K562 (cell line): ENCODE measurements around the gene F11R. TPM values are rescaled to one million over a fixed set of nuclear protein-coding genes. Genes with fewer than 3 reads are reported as not detected.

Experiments used
- ARID1B ChIP-seq: fragments of 450-650 bp; IDR thresholded peaks from 2 replicates; pipeline ENCODE4 v1.6.1; 2016; ENCODE audit warnings: antibody characterized with exemption, mild to moderate bottlenecking, inconsistent platforms
- BHLHE40 ChIP-seq: IDR thresholded peaks from 2 replicates; pipeline ENCODE4 v1.6.1; 2011; ENCODE audit warnings: low read length, improper control_type of control experiment
- CTBP1 ChIP-seq: fragments of 450-650 bp; IDR thresholded peaks from 2 replicates; pipeline ENCODE4 v1.6.1; 2016; ENCODE audit warnings: borderline replicate concordance
- CXXC5 ChIP-seq: fragments of 250-450 bp; sonication (Bioruptor Pico); IDR thresholded peaks from 2 replicates; pipeline ENCODE4 v1.8.0; 2022; ENCODE audit warnings: inconsistent platforms, mild to moderate bottlenecking, moderate library complexity
- KLF16 ChIP-seq: IDR thresholded peaks from 2 replicates; pipeline ENCODE4 v1.6.1; 2016; ENCODE audit warnings: antibody characterized with exemption
- RCOR1 ChIP-seq, 2 experiments: IDR thresholded peaks; 2 replicates each; pipeline ENCODE4 v1.6.1; 2012; ENCODE audit warnings: low read depth in 2 of 2, low read length in 2 of 2, borderline replicate concordance in 1 of 2, improper control_type of control experiment in 1 of 2
- SOX6 ChIP-seq: fragments of 450-650 bp; IDR thresholded peaks from 2 replicates; pipeline ENCODE4 v1.6.1; 2014; ENCODE audit warnings: mild to moderate bottlenecking
- SP1 ChIP-seq: sonication (generic); formaldehyde crosslinking; IDR thresholded peaks from 2 replicates; pipeline ENCODE4 v1.8.1; 2022; ENCODE audit warnings: mild to moderate bottlenecking, missing genetic modification reagents
- ZKSCAN8 ChIP-seq: fragments of 200-800 bp; sonication (Bioruptor generic); IDR thresholded peaks from 2 replicates; pipeline ENCODE4 v1.6.1; 2016; ENCODE audit warnings: missing genetic modification characterization, missing compliant biosample characterization
- ZNF175 ChIP-seq: fragments of 200-800 bp; sonication (Bioruptor generic); IDR thresholded peaks from 2 replicates; pipeline ENCODE4 v1.6.1; 2016; ENCODE audit warnings: low read depth, mild to moderate bottlenecking, missing genetic modification characterization, missing compliant biosample characterization
- ZNF589 ChIP-seq: fragments of 200-800 bp; sonication (Bioruptor generic); IDR thresholded peaks from 2 replicates; pipeline ENCODE4 v1.6.1; 2016; ENCODE audit warnings: low read depth, missing genetic modification characterization, missing compliant biosample characterization
- ZNF668 ChIP-seq: fragments of 250-450 bp; sonication (Bioruptor Pico); IDR thresholded peaks from 2 replicates; pipeline ENCODE4 v1.8.0; 2022; ENCODE audit warnings: mild to moderate bottlenecking, inconsistent platforms
- polyA plus RNA-seq, 8 experiments: library from polyadenylated mRNA; depleted of rRNA in 4 of 8; stranded (reverse) in 5 of 8; unstranded in 3 of 8; fragments of >200 nt; fragmentation: Nextera tagmentation in 2 of 8; fragmentation: Illumina TruSeq in 1 of 8; extraction: Ambion mirVana in 2 of 8; extraction: Trizol in 1 of 8; gene quantifications; 2 replicates each; pipeline versions ENCODE4 v1.2.1 to v1.2.3, GENCODE V29; 2011 to 2014; ENCODE audit warnings: inconsistent platforms in 1 of 8, missing spikeins in 1 of 8
- total RNA-seq, 7 experiments: library from RNA; depleted of rRNA in 6 of 7; stranded (reverse); fragments of >200 nt in 6 of 7; fragmentation: Illumina TruSeq in 2 of 7; extraction: Trizol in 2 of 7; gene quantifications; 2 replicates each; pipeline versions ENCODE4 v1.2.1 to v1.2.3, GENCODE V29; 2011 to 2021; ENCODE audit warnings: low replicate concordance in 1 of 7
- TF ChIP-seq, protein P1 (sequence below): fragments of 200-800 bp; sonication (Bioruptor generic); IDR thresholded peaks from 2 replicates; pipeline ENCODE4 v1.6.1; 2017; ENCODE audit warnings: missing genetic modification characterization, missing compliant biosample characterization

The F11R gene
- total and polyA plus RNA-seq, 9 of the 15 experiments (the other 6 are each of a cell fraction or from before 2014, with no cell fraction given), result 27.4 to 187 (median 52.5) TPM

DNA sequence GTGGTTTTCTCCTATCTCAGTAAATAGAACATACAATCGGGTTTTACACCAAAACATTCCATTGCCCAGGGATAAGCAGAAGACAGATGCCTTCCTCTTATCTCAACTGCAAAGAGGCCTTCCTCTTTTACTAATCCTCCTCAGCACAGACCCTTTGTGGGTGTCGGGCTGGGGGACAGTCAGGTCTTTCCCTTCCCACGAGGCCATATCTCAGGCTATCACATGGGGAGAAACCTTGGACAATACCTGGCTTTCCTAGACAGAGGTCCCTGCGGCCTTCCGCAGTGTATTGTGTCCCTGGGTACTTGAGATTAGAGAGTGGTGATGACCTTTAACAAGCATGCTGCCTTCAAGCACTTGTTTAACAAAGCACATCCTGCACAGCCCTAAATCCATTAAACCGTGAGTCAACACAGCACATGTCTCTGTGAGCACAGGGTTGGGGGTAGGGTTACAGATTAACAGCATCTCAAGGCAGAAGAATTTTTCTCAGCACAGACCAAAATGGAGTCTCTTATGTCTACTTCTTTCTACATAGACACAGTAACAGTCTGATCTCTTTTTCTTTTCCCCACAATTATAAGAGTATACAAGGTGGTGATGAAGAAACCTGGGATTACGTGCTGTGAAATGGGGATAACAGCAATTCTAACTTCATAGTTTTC, 71.6 kb downstream of the F11R start (continued):
- peak; percentile 50; the same call in 1 of the 2 replicates for TF ChIP-seq CTBP1
- TF ChIP-seq ZNF175 (CRISPR knock-in tag), result peak; percentile 89
- TF ChIP-seq SP1, result peak; percentile 65; the same call in 1 of the 2 replicates
- TF ChIP-seq, protein P1, sequence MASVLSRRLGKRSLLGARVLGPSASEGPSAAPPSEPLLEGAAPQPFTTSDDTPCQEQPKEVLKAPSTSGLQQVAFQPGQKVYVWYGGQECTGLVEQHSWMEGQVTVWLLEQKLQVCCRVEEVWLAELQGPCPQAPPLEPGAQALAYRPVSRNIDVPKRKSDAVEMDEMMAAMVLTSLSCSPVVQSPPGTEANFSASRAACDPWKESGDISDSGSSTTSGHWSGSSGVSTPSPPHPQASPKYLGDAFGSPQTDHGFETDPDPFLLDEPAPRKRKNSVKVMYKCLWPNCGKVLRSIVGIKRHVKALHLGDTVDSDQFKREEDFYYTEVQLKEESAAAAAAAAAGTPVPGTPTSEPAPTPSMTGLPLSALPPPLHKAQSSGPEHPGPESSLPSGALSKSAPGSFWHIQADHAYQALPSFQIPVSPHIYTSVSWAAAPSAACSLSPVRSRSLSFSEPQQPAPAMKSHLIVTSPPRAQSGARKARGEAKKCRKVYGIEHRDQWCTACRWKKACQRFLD (CRISPR knock-in tag), result peak; percentile 96
- peak; percentile 93 for TF ChIP-seq KLF16
- TF ChIP-seq SOX6, result peak; percentile 93
- TF ChIP-seq ARID1B, result peak; percentile 83
- peak; percentile 77; the same call in 1 of the 2 replicates for TF ChIP-seq ZNF589
- TF ChIP-seq CXXC5 (CRISPR knock-in tag), result peak; percentile 67
- 0 out of 2 replicates have a peak, but pooled peaks have one; percentile 10 for TF ChIP-seq ZNF668 (CRISPR knock-in tag)
- peak; percentile 23 to 36; a peak in 1 of 4 replicates for TF ChIP-seq RCOR1 (IDR thresholded peaks at IDR 0.05; ENCODE audit: borderline replicate concordance in 1 of 2, low read depth in 2 of 2, low read length in 2 of 2)
- TF ChIP-seq ZKSCAN8 (CRISPR knock-in tag), result peak; percentile 68; the same call in 1 of the 2 replicates
- peak; percentile 13; the same call in 1 of the 2 replicates for TF ChIP-seq BHLHE40
